ENCODE results near the gene TMC3. TPM values are rescaled to one million over a fixed set of nuclear protein-coding genes. Genes with fewer than 3 reads are reported as not detected.

TMC3 gene
- total RNA-seq, 1 donor from 2014 or later, result 0.52 TPM

GRCh38 chr15:81357180-81357686 lies 16.8 kb downstream of the TMC3 start:
- no peak for TF ChIP-seq EZH2 (IDR thresholded peaks at IDR 0.05; ENCODE audit: insufficient read depth, low read length)
- no peak for TF ChIP-seq CTCF (IDR thresholded peaks at IDR 0.05; ENCODE audit: insufficient read depth, low read depth, low read length)
- Histone ChIP-seq H3K36me3 (ENCODE audit: insufficient read depth, low read length) (no peaks in the 10 kb centered on the region), H4K20me1 (ENCODE audit: insufficient read depth, low read length) (no peaks in the 10 kb centered on the region), H3K9me3 (ENCODE audit: insufficient read depth, low read depth, low read length) (peaks cover 4% of the 10 kb centered on the region), H3K4me2 (ENCODE audit: low read length) (no peak overlapping the region), H3K27me3 (ENCODE audit: insufficient read depth, low read length) (peaks cover 2% of the 10 kb centered on the region), H3K4me1 (ENCODE audit: insufficient read depth, low read length) (no peaks in the 10 kb centered on the region), H3K4me3 (ENCODE audit: insufficient read depth, low read depth, low read length) (no peak overlapping the region), H3K27ac (ENCODE audit: low read depth, low read length) (no peak overlapping the region), H2AFZ (ENCODE audit: low read depth, low read length) (no peak overlapping the region), H3K9ac (ENCODE audit: low read length) (no peak overlapping the region), H3K79me2 (ENCODE audit: insufficient read depth, low read length) (no peaks in the 10 kb centered on the region)
- no peaks in the 10 kb centered on the region for H3K9me3 Mint-ChIP-seq (ENCODE audit: unreplicated experiment)
- H3K4me3 Mint-ChIP-seq (ENCODE audit: unreplicated experiment), result no peak overlapping the region
- no peaks in the 10 kb centered on the region for H3K4me1 Mint-ChIP-seq (ENCODE audit: low read depth, unreplicated experiment)
- H3K27me3 Mint-ChIP-seq (ENCODE audit: low read depth, unreplicated experiment), result peaks cover 3% of the 10 kb centered on the region
- no peaks in the 10 kb centered on the region for H3K36me3 Mint-ChIP-seq (ENCODE audit: low read depth, unreplicated experiment)
- DNase-seq (ENCODE audit: low read depth) (no peak), FAIRE-seq (no peak)
- H3K27ac Mint-ChIP-seq (ENCODE audit: unreplicated experiment), result no peak overlapping the region

GRCh38 chr15:81356252-81356651 lies 17.8 kb downstream of the TMC3 start:
- Histone ChIP-seq H3K9me3 (ENCODE audit: insufficient read depth, low read depth, low read length) (peaks cover 4% of the 10 kb centered on the region), H3K36me3 (ENCODE audit: insufficient read depth, low read length) (no peaks in the 10 kb centered on the region), H2AFZ (ENCODE audit: low read depth, low read length) (no peak overlapping the region), H3K79me2 (ENCODE audit: insufficient read depth, low read length) (no peaks in the 10 kb centered on the region), H3K4me3 (ENCODE audit: insufficient read depth, low read depth, low read length) (no peak overlapping the region), H4K20me1 (ENCODE audit: insufficient read depth, low read length) (no peaks in the 10 kb centered on the region), H3K4me2 (ENCODE audit: low read length) (no peak overlapping the region), H3K9ac (ENCODE audit: low read length) (no peak overlapping the region), H3K4me1 (ENCODE audit: insufficient read depth, low read length) (no peaks in the 10 kb centered on the region), H3K27me3 (ENCODE audit: insufficient read depth, low read length) (peaks cover 2% of the 10 kb centered on the region), H3K27ac (ENCODE audit: low read depth, low read length) (no peak overlapping the region)
- no peak overlapping the region for H3K4me3 Mint-ChIP-seq (ENCODE audit: unreplicated experiment)
- no peak overlapping the region for H3K27ac Mint-ChIP-seq (ENCODE audit: unreplicated experiment)
- no peak for TF ChIP-seq CTCF (IDR thresholded peaks at IDR 0.05; ENCODE audit: insufficient read depth, low read depth, low read length)
- TF ChIP-seq EZH2 (IDR thresholded peaks at IDR 0.05; ENCODE audit: insufficient read depth, low read length), result no peak
- peaks cover 9% of the 10 kb centered on the region for H3K27me3 Mint-ChIP-seq (ENCODE audit: low read depth, unreplicated experiment)
- no peaks in the 10 kb centered on the region for H3K9me3 Mint-ChIP-seq (ENCODE audit: unreplicated experiment)
- FAIRE-seq, result no peak
- no peaks in the 10 kb centered on the region for H3K4me1 Mint-ChIP-seq (ENCODE audit: low read depth, unreplicated experiment)
- no peak for DNase-seq (ENCODE audit: low read depth)
- H3K36me3 Mint-ChIP-seq (ENCODE audit: low read depth, unreplicated experiment), result no peaks in the 10 kb centered on the region

- no peaks in the 10 kb centered on the region for H3K36me3 ChIP-seq (ENCODE audit: insufficient read depth, low read length)
- no peak overlapping the region for H3K4me2 ChIP-seq (ENCODE audit: low read length)
- no peak overlapping the region for H3K4me3 ChIP-seq (ENCODE audit: insufficient read depth, low read depth, low read length)
- H3K9me3 Mint-ChIP-seq (ENCODE audit: unreplicated experiment), result no peaks in the 10 kb centered on the region
- H3K27ac ChIP-seq (ENCODE audit: low read depth, low read length), result no peak overlapping the region
- no peaks in the 10 kb centered on the region for H3K9me3 ChIP-seq (ENCODE audit: insufficient read depth, low read depth, low read length)
- no peaks in the 10 kb centered on the region for H3K79me2 ChIP-seq (ENCODE audit: insufficient read depth, low read length)
- H4K20me1 ChIP-seq (ENCODE audit: insufficient read depth, low read length), result no peaks in the 10 kb centered on the region
- TF ChIP-seq EZH2 (IDR thresholded peaks at IDR 0.05; ENCODE audit: insufficient read depth, low read length) (no peak), CTCF (IDR thresholded peaks at IDR 0.05; ENCODE audit: insufficient read depth, low read depth, low read length) (no peak)
- H3K4me3 Mint-ChIP-seq (ENCODE audit: unreplicated experiment), result no peak overlapping the region
- peaks cover 18% of the 10 kb centered on the region for H3K27me3 Mint-ChIP-seq (ENCODE audit: low read depth, unreplicated experiment)
- H3K4me1 Mint-ChIP-seq (ENCODE audit: low read depth, unreplicated experiment), result no peaks in the 10 kb centered on the region
- DNase-seq (ENCODE audit: low read depth) (no peak), FAIRE-seq (no peak)
- H3K36me3 Mint-ChIP-seq (ENCODE audit: low read depth, unreplicated experiment), result no peaks in the 10 kb centered on the region
- no peak overlapping the region for H3K9ac ChIP-seq (ENCODE audit: low read length)
- H2AFZ ChIP-seq (ENCODE audit: low read depth, low read length), result no peak overlapping the region
- peaks cover 13% of the 10 kb centered on the region for H3K27me3 ChIP-seq (ENCODE audit: insufficient read depth, low read length)
- no peak overlapping the region for H3K27ac Mint-ChIP-seq (ENCODE audit: unreplicated experiment)
- H3K4me1 ChIP-seq (ENCODE audit: insufficient read depth, low read length), result no peaks in the 10 kb centered on the region
These were observed 22.4 kb downstream of the TMC3 start for GRCh38 chr15:81351651-81352050.
